ENCODE measurements around the gene BCL2L14.

BCL2L14 gene

GRCh38 chr12:12115514-12115913, 44.8 kb downstream of the BCL2L14 start:
- Histone ChIP-seq H3K36me3 (ENCODE audit: insufficient read depth, low read length) (peaks cover 7% of the 10 kb centered on the region), H3K4me3 (ENCODE audit: low read depth in 1 of 2, low read length in 2 of 2) (no peak overlapping the region), H3K9ac (ENCODE audit: low read length) (no peak overlapping the region), H3K4me1 (ENCODE audit: insufficient read depth, low read length) (no peaks in the 10 kb centered on the region), H3K27ac (ENCODE audit: low read depth, low read length) (no peak overlapping the region), H3K27me3 (ENCODE audit: control insufficient read depth in 1 of 2, insufficient read depth in 2 of 2, low read length in 2 of 2) (no peaks in the 10 kb centered on the region), H3K9me3 (ENCODE audit: low read length) (no peaks in the 10 kb centered on the region)

- H3K4me3 ChIP-seq (ENCODE audit: low read depth in 1 of 2, low read length in 2 of 2): no peak overlapping the region
- no peaks in the 10 kb centered on the region for H3K9me3 ChIP-seq (ENCODE audit: low read length)
- no peak overlapping the region for H3K9ac ChIP-seq (ENCODE audit: low read length)
- H3K4me1 ChIP-seq (ENCODE audit: insufficient read depth, low read length): no peaks in the 10 kb centered on the region
- H3K27ac ChIP-seq (ENCODE audit: low read depth, low read length): no peak overlapping the region
- H3K27me3 ChIP-seq (ENCODE audit: control insufficient read depth in 1 of 2, insufficient read depth in 2 of 2, low read length in 2 of 2): no peaks in the 10 kb centered on the region
- peaks cover 7% of the 10 kb centered on the region for H3K36me3 ChIP-seq (ENCODE audit: insufficient read depth, low read length)
These were observed 45.9 kb downstream of the BCL2L14 start for GRCh38 chr12:12116677-12117076.

GRCh38 chr12:12121061-12121460, 50.3 kb downstream of the BCL2L14 start:
- Histone ChIP-seq H3K4me1 (ENCODE audit: insufficient read depth, low read length) (no peaks in the 10 kb centered on the region), H3K27me3 (ENCODE audit: control insufficient read depth in 1 of 2, insufficient read depth in 2 of 2, low read length in 2 of 2) (no peaks in the 10 kb centered on the region), H3K9me3 (ENCODE audit: low read length) (no peaks in the 10 kb centered on the region), H3K9ac (ENCODE audit: low read length) (no peak overlapping the region), H3K36me3 (ENCODE audit: insufficient read depth, low read length) (peaks cover 19% of the 10 kb centered on the region), H3K4me3 (ENCODE audit: low read depth in 1 of 2, low read length in 2 of 2) (no peak overlapping the region), H3K27ac (ENCODE audit: low read depth, low read length) (no peak overlapping the region)

- no peaks in the 10 kb centered on the region for H3K27me3 ChIP-seq (ENCODE audit: control insufficient read depth in 1 of 2, insufficient read depth in 2 of 2, low read length in 2 of 2)
- no peaks in the 10 kb centered on the region for H3K4me1 ChIP-seq (ENCODE audit: insufficient read depth, low read length)
- H3K27ac ChIP-seq (ENCODE audit: low read depth, low read length): no peak overlapping the region
- H3K9me3 ChIP-seq (ENCODE audit: low read length): no peaks in the 10 kb centered on the region
- H3K9ac ChIP-seq (ENCODE audit: low read length): no peak overlapping the region
- peaks cover 27% of the 10 kb centered on the region for H3K36me3 ChIP-seq (ENCODE audit: insufficient read depth, low read length)
- no peak overlapping the region for H3K4me3 ChIP-seq (ENCODE audit: low read depth in 1 of 2, low read length in 2 of 2)
These were observed 52.4 kb downstream of the BCL2L14 start for GRCh38 chr12:12123036-12123604.

- Histone ChIP-seq H3K9me3 (ENCODE audit: low read length) (no peaks in the 10 kb centered on the region), H3K27me3 (ENCODE audit: control insufficient read depth in 1 of 2, insufficient read depth in 2 of 2, low read length in 2 of 2) (no peaks in the 10 kb centered on the region), H3K4me3 (ENCODE audit: low read depth in 1 of 2, low read length in 2 of 2) (no peak overlapping the region), H3K4me1 (ENCODE audit: insufficient read depth, low read length) (no peaks in the 10 kb centered on the region), H3K27ac (ENCODE audit: low read depth, low read length) (no peak overlapping the region), H3K9ac (ENCODE audit: low read length) (no peak overlapping the region), H3K36me3 (ENCODE audit: insufficient read depth, low read length) (peaks cover 24% of the 10 kb centered on the region)
These were observed 55.8 kb downstream of the BCL2L14 start for GRCh38 chr12:12126551-12126950.

- Histone ChIP-seq H3K9ac (ENCODE audit: low read length) (no peak overlapping the region), H3K36me3 (ENCODE audit: insufficient read depth, low read length) (peaks cover 27% of the 10 kb centered on the region), H3K27me3 (ENCODE audit: control insufficient read depth in 1 of 2, insufficient read depth in 2 of 2, low read length in 2 of 2) (no peaks in the 10 kb centered on the region), H3K27ac (ENCODE audit: low read depth, low read length) (no peak overlapping the region), H3K9me3 (ENCODE audit: low read length) (no peaks in the 10 kb centered on the region), H3K4me1 (ENCODE audit: insufficient read depth, low read length) (no peaks in the 10 kb centered on the region), H3K4me3 (ENCODE audit: low read depth in 1 of 2, low read length in 2 of 2) (no peak overlapping the region)
These were observed 56.6 kb downstream of the BCL2L14 start for GRCh38 chr12:12127304-12127703.

- Histone ChIP-seq H3K36me3 (ENCODE audit: insufficient read depth, low read length) (peaks cover 27% of the 10 kb centered on the region), H3K9me3 (ENCODE audit: low read length) (no peaks in the 10 kb centered on the region), H3K4me1 (ENCODE audit: insufficient read depth, low read length) (no peaks in the 10 kb centered on the region), H3K9ac (ENCODE audit: low read length) (no peak overlapping the region), H3K4me3 (ENCODE audit: low read depth in 1 of 2, low read length in 2 of 2) (no peak overlapping the region), H3K27ac (ENCODE audit: low read depth, low read length) (no peak overlapping the region), H3K27me3 (ENCODE audit: control insufficient read depth in 1 of 2, insufficient read depth in 2 of 2, low read length in 2 of 2) (no peaks in the 10 kb centered on the region)
These were observed 57.9 kb downstream of the BCL2L14 start for GRCh38 chr12:12128670-12129069.

GRCh38 chr12:12133259-12133658, 62.5 kb downstream of the BCL2L14 start:
- H3K27ac ChIP-seq (ENCODE audit: low read depth, low read length): no peak overlapping the region
- peaks cover 15% of the 10 kb centered on the region for H3K36me3 ChIP-seq (ENCODE audit: insufficient read depth, low read length)
- no peak overlapping the region for H3K9ac ChIP-seq (ENCODE audit: low read length)
- H3K4me1 ChIP-seq (ENCODE audit: insufficient read depth, low read length): no peaks in the 10 kb centered on the region
- no peaks in the 10 kb centered on the region for H3K9me3 ChIP-seq (ENCODE audit: low read length)
- H3K27me3 ChIP-seq (ENCODE audit: control insufficient read depth in 1 of 2, insufficient read depth in 2 of 2, low read length in 2 of 2): no peaks in the 10 kb centered on the region
- H3K4me3 ChIP-seq (ENCODE audit: low read depth in 1 of 2, low read length in 2 of 2): no peak overlapping the region

GRCh38 chr12:12133785-12134184, 63.0 kb downstream of the BCL2L14 start:
- Histone ChIP-seq H3K4me3 (ENCODE audit: low read depth in 1 of 2, low read length in 2 of 2) (no peak overlapping the region), H3K36me3 (ENCODE audit: insufficient read depth, low read length) (peaks cover 15% of the 10 kb centered on the region), H3K9me3 (ENCODE audit: low read length) (no peaks in the 10 kb centered on the region), H3K9ac (ENCODE audit: low read length) (no peak overlapping the region), H3K4me1 (ENCODE audit: insufficient read depth, low read length) (no peaks in the 10 kb centered on the region), H3K27ac (ENCODE audit: low read depth, low read length) (no peak overlapping the region), H3K27me3 (ENCODE audit: control insufficient read depth in 1 of 2, insufficient read depth in 2 of 2, low read length in 2 of 2) (no peaks in the 10 kb centered on the region)

GRCh38 chr12:12138203-12139154, 67.7 kb downstream of the BCL2L14 start:
- Histone ChIP-seq H3K36me3 (ENCODE audit: insufficient read depth, low read length) (peaks cover 8% of the 10 kb centered on the region), H3K9ac (ENCODE audit: low read length) (no peak overlapping the region), H3K27ac (ENCODE audit: low read depth, low read length) (no peak overlapping the region)

GRCh38 chr12:12141000-12141399, 70.3 kb downstream of the BCL2L14 start:
- H3K9ac ChIP-seq (ENCODE audit: low read length): no peak overlapping the region
- no peaks in the 10 kb centered on the region for H3K27me3 ChIP-seq (ENCODE audit: control insufficient read depth in 1 of 2, insufficient read depth in 2 of 2, low read length in 2 of 2)
- no peaks in the 10 kb centered on the region for H3K4me1 ChIP-seq (ENCODE audit: insufficient read depth, low read length)
- H3K4me3 ChIP-seq (ENCODE audit: low read depth in 1 of 2, low read length in 2 of 2): no peak overlapping the region
- no peaks in the 10 kb centered on the region for H3K9me3 ChIP-seq (ENCODE audit: low read length)
- no peaks in the 10 kb centered on the region for H3K36me3 ChIP-seq (ENCODE audit: insufficient read depth, low read length)
- no peak overlapping the region for H3K27ac ChIP-seq (ENCODE audit: low read depth, low read length)

More at GRCh38 chr12:12138203-12139154, 67.7 kb downstream of the BCL2L14 start:
- Histone ChIP-seq H3K4me1 (ENCODE audit: insufficient read depth, low read length) (no peaks in the 10 kb centered on the region), H3K4me3 (ENCODE audit: low read depth in 1 of 2, low read length in 2 of 2) (no peak overlapping the region), H3K27me3 (ENCODE audit: control insufficient read depth in 1 of 2, insufficient read depth in 2 of 2, low read length in 2 of 2) (no peaks in the 10 kb centered on the region), H3K9me3 (ENCODE audit: low read length) (no peaks in the 10 kb centered on the region)

Data from muscle layer of colon (tissue), 2 donors.